ENCODE results near the gene PDZRN4.
A peak's percentile ranks its signal among the peaks of the same experiment; 100 is the strongest.
"Not testable (repeated sequence)": the region's sequence is repeated elsewhere in the genome, so short reads cannot be mapped to it uniquely, and the experiment has no call there.

PDZRN4 gene

DNA sequence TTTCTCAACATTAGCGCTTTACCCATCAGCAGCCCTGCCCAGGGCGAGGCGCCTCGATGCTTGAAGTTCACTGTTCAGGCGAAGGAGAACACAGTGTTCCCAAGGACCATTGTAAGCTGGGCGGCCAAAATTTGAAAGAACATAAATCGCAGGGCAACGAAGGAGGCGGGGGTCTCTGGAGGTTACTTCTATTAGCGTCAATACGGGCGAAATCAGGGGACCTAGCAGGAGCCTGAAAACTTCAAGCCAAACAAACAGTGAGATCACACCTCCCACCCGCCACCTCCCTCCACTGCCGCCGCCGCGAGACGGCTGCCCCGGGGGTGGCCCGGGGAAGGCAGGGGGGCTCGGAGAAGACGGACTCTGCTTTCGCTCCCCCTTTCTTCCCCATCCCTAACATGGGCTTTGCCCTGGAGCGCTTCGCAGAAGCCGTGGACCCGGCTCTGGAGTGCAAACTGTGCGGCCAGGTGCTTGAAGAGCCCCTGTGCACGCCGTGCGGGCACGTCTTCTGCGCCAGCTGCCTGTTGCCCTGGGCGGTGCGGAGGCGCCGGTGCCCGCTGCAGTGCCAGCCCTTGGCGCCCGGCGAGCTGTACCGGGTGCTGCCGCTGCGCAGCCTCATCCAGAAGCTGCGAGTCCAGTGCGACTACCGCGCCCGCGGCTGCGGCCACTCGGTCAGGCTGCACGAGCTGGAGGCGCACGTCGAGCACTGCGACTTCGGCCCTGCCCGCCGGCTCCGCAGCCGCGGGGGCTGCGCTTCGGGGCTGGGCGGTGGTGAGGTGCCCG is at the start of gene PDZRN4:
TSS of gene PDZRN4 (plus strand) at position 263 of the 783 bp plus-strand sequence.
- DNase-seq (ENCODE audit: low spot score) (peak; percentile 64), FAIRE-seq (peak; percentile 5)

DNA sequence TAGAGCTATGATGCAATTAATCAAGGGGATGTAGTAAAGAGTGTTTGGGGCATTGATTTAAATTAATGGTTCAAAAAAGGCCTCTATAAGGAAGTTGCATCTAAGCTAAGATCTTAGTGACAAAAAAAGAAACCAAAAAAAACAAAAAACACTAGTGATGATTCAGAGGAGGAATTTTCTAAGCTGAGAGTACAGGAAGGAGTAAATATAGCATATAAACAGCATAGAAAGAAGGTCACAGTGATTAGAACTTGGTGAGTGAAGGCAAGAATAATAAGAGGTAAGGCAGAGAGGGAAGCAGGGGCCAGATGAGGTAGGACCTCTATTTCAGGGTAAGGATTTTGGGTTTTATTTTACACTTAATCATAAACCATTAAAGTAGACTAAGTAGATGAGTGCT is 48.0 kb upstream of the PDZRN4 start:
- DNase-seq (ENCODE audit: low spot score) (no peak), FAIRE-seq (no peak)

DNA sequence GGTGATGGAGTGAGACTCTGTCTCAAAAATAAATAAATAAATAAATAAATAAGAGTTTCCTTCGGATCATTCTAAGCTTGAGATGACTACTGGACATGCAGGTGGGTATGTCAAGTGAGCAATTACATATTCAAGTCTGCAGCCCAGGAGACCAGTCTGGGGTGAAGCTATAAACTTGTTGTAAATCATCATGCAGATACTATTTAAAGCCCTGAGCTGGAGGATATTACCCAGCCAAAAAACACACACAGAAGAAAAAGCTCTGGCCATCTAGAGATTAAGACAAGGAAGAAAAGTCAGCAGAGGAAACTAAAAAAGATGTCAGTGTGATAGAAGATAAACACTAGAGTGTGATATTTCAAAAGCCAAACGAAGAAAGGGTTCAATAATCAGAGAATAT is 47.0 kb upstream of the PDZRN4 start:
- DNase-seq (ENCODE audit: low spot score) (no peak), FAIRE-seq (no peak)

DNA sequence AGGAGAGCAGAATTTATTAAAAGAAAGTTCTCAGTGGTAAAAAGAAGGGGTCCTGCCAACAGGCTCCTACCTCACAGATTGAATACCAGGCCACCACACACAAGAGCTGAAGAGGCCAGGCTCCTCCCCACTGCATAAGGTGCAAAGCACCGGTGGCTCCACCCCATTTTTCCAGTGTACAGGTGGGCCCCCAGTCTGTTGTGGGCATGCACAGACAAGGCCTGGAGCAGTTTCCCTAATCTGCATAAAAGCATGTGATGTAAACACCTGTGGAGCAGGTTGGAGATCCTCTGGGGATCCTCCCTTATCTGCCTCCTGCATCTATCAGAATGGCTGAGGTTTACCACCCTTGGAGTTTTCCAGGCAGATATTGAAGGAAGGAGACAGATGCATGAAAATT is 45.7 kb upstream of the PDZRN4 start:
- no peak for FAIRE-seq

DNA sequence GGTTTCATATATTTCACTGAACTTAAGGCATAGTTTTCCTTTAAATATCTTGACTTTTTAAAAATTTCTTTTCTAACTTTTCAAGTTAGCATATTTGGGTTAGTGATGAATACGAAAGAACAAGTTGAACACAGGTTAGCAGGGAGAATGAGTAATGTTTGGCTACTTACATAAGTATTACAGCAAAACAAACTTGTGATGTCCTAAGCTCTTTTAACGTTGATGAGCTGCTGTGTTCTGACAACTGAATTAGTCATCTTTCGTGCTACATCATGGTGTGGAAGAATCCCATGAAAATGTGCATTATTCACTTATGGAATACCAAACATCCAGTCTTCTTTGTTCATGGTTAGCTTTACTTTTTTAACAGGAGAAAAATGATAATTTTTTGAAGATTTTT is 36.3 kb upstream of the PDZRN4 start:
- DNase-seq (ENCODE audit: low spot score) (no peak), FAIRE-seq (no peak)

More for the DNA sequence above, 45.7 kb upstream of the PDZRN4 start:
- DNase-seq (ENCODE audit: low spot score): no peak

DNA sequence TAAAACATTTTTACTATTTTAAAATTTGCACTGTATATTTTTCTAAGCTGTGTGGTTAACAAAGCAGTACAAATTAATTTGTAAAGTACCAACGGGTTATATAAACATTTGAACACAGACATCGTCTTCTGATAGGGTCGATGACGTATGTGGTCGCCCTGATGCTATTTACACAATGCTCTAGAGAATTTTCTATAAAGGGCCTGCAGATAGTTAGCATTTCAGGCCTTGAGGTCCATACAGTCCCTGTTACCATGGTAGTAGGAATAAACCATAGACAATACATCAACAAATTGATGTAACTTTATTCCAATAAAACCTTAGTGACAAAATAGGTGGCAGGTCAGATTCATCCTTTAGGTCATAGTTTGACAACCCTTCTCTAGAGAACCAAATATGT is 25.7 kb upstream of the PDZRN4 start:
- no peak for DNase-seq (ENCODE audit: low spot score)
- FAIRE-seq: no peak

DNA sequence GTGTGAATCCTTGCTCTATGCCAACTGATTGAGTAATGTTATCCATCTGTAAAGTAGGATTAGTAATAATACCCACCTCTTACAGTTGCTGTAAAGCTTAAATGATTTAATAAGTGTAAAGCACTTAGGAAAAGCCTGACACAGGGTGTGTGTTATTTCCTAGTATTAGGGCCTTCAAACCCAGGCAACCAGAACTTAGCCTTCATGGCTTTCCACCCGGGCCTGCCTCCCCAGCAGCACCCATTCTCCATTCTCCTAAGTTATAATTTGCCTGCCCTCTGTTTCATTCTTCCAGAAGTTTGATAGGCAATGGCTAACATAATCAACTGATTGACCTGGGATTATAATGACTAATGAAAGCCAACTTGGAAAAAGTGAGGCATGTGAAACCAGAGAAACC is 20.4 kb upstream of the PDZRN4 start:
- no peak for FAIRE-seq
- DNase-seq (ENCODE audit: low spot score): no peak

DNA sequence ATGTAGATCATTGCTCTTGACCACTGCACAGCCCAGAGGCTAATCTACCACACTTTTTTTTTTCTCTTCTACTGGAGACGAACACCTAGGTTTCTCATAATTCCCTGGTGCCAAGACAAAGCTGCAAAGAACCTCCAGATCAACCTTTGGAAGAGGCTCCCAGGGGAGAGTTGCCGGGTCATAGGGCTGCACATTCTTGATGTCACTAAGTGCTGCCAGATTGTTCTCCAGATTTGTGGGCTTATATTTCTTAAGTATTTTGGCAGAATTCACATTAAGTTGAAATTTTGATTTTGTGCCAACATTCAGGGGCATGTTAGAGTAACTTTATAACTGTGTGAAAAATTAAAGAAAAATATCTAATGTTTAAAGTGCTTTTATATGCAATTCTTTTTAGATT is 13.5 kb upstream of the PDZRN4 start:
- DNase-seq (ENCODE audit: low spot score): no peak
- FAIRE-seq: no peak

DNA sequence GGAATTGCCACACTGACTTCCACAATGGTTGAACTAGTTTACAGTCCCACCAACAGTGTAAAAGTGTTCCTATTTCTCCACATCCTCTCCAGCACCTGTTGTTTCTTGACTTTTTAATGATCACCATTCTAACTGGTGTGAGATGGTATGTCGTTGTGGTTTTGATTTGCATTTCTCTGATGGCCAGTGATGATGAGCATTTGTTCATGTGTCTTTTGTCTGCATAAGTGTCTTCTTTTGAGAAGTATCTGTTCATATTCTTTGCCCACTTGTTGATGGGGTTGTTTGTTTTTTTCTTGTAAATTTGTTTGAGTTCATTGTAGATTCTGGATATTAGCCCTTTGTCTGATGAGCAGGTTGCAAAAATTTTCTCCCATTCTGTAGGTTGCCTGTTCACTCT is 8.6 kb upstream of the PDZRN4 start:
- not testable (repeated sequence) for FAIRE-seq; DNase-seq (ENCODE audit: low spot score)

DNA sequence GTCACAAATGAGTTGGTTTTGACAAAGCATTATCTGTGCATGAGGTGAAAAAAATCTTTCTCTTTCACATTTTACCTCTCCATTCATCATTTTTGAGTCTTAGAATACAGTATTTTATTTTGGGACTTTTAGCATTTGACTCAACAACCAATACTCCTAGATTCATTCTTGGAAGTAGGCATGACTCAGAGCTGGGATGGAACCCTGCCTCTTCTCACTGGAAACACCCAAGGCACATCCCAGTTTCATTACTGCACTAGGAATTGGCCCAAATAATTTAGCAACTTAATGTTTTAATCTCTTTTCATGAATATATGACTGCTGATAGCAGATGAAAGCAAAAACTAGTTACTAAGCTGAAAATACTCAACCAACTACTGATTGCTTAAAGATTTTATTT is 3.3 kb upstream of the PDZRN4 start:
- no peak for DNase-seq (ENCODE audit: low spot score)
- no peak for FAIRE-seq

DNA sequence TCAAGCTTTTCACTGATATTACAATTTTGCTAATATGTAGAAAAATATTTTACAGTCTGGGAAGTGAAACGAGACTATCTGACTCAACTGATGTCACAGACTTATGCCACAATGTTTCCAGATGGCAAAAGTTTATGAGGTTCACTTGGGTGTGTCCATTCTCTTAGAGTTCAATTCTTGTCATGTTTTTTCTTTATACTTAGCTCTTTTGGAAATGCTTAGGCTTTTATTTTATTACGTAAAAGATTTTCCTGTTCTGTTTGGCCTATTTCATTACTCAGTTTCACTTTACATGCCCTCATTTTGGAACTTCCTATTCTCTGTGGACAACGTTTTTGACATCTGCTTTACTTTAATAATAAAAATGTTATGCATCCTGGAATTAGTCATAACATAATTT is 2.1 kb upstream of the PDZRN4 start:
- FAIRE-seq: no peak
- no peak for DNase-seq (ENCODE audit: low spot score)

DNA sequence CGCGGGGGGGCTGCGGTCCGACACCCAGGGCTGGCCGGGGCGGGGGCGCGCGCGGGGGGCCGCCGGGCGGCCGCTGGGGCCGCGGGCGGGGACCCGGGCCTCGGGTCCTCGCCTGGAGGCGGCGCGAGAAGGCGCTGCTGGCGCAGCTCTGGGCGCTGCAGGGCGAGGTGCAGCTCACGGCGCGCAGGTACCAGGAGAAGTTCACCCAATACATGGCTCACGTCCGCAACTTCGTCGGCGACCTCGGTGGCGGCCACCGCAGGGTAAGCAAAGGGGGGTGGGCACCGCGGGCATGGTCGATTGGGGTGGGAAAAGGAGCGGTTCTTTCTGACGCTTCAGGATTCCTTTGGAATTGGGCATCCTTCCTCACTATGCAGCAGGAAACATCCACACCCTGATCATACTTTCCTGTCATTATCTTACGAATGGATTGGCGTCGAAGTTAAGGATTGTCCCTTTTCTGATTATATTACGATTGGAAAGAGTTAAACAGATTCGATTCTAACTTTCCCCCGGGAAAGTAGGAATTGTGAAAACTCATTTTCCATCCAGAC is 798 bp downstream of the PDZRN4 start:
- FAIRE-seq (no peak), DNase-seq (ENCODE audit: low spot score) (peak; percentile 55)

DNA sequence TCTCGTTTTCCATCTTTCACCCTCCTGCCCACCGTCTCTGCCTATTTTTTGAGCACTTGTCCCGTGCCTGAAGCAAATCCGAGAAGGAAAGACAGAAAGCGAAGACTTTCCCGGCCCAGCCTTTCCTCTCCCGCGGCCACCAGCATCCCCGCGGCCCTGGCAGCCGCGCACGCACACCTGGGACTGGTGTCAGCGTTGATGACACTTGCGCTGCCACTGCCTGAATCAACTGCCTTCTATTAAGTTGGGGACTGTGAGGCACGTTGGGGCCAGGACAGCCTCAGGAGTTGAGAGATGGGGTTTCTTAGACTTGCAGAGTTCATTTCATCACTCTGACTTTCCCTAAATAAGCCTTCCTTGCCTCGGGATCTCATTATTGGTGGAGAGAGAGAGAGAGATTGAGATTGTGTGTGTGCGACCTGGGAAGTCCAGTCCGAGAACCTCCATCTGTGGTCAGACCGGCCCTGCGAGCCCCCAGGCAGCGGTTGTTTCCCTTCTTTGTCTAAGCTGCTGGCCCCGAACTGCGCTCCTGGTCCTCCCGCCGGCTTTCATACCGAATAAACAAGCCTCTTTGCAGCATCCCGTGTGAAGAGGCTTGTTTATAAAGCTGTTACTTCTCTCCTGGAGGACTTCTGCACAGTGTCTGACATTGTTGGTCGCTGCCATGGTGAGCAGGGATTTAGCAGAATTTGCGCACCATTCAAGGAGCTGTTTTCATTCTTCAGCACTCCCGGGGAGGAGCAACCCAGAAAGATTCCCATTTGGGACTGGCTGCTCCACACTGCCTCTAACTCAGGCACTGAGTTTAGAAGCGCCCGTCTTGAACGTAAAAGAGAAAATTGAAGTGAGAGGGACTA is 1.5 kb downstream of the PDZRN4 start:
- DNase-seq (ENCODE audit: low spot score) (no peak), FAIRE-seq (no peak)

DNA sequence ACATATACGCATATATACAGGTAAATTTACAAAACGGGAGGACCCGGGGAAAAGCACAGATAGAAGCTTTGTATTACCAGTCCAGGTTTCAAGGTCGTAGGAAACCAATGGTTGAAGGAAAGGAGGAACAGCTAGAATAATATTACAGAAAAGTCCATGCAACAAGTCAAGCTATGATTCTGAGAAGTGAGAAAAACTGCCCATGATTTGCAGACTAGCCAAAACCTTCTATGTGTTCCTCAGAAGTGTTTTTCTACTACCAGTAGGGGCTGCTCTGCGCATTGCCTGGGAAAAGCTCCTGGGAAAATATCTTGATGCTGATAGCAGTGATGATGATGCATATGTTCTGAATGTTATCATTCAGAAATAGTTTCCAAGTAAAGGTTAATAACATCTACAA is 2.2 kb downstream of the PDZRN4 start:
- FAIRE-seq: no peak
- peak; percentile 45 for DNase-seq (ENCODE audit: low spot score)

DNA sequence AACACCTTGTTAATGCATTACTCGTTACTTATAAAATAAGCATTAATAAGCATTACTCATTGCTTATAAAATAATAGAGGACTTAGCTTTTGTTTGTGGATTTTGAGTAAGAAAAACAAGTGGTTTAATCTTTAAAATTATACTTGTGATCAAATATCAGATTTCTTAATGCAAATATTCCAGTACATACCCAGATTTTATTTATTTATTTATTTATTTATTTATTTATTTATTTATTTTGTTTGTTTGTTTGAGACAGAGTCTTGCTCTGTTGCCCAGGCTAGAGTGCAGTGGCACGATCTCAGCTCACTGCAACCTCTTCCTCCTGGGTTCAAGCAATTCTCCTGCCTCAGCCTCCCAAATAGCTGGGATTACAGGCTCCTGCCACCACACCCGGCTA is 3.4 kb downstream of the PDZRN4 start:
- not testable (repeated sequence) for DNase-seq (ENCODE audit: low spot score); FAIRE-seq

DNA sequence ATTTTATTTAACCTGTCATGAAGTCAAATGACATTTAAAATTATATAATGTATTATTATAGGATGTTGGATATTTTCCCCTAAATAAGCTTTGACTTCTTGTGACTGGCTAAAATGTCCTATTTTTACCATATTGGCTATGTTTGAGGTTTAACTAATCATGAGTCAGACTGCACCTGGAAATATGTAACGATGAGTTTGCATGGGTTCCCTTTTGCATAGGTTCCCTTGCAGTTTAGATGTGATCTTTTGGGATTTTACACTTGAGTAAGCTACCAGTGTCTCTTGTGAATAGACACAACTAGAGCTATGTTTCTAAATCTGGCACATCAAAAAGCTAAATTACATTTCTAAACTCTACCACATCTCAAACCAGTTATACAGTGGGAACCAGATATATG is 5.2 kb downstream of the PDZRN4 start:
- FAIRE-seq (no peak), DNase-seq (ENCODE audit: low spot score) (no peak)

DNA sequence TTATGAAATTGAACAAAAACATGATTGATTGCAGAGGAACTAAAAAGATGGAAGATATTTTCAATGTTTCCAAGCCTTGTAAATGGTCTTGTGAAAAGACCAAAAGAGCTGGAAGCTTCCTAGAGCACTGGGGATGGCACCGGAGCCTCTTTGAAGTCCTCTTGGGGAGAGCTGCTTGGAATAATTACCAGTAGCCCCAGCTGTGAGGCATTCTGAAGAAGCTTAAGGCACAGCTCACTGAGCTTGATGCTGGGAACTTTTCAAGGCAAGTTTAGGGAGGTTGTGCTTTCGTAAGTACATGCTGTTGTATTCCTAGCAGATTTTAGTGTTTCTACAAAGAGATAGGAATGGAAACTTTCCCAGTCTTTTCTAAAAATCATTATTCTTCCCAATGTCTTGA is 13.9 kb downstream of the PDZRN4 start:
- FAIRE-seq (no peak), DNase-seq (ENCODE audit: low spot score) (no peak)

DNA sequence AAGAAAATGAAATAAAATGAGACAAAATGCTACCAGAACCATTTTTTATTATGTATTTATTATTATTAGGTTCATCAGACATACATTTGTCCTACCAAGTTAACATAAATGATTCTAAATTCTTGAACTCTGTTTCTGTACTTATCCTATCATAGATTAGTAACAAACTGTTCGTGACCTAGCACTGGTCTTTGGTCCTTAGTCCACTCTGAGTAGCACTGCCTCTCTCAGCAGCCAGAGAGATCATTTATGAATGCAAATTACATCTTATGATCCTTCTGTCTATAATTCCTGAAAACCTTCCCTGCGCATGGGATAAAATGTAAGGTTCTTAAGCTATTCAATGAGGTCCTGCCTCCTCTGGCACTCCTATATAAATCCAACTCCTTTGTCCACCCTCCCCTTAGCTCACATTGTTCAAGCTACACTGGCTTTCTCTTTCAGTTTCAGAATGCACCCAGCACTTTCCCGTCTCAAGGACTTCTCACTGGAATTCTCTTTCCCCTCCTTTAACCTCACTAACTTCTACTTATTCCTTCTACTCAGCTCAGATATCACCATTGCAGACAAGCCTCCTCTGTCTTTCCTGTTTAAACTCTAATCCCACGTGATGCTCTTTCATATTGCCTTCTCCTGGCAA is 17.1 kb downstream of the PDZRN4 start:
- FAIRE-seq (no peak), DNase-seq (ENCODE audit: low spot score) (peak; percentile 17)

DNA sequence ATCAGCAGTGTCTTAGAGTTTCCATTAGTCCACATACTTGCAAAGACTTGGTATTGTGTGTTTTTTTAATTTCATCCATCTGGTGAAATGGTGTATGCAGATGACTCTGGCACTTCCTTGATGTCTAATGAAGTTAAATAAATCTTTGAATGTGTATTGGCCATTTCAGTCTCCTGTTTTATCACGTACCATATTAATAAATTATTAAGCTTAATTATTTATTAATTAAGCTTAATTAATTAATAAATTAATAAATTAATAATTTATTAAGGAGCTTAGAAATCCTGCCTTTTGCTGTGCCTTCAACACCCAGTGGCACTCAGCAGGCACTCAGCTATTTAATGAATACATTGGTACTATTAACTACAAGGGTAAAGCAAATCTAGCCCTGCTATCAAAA is 18.2 kb downstream of the PDZRN4 start:
- no peak for DNase-seq (ENCODE audit: low spot score)
- FAIRE-seq: no peak

DNA sequence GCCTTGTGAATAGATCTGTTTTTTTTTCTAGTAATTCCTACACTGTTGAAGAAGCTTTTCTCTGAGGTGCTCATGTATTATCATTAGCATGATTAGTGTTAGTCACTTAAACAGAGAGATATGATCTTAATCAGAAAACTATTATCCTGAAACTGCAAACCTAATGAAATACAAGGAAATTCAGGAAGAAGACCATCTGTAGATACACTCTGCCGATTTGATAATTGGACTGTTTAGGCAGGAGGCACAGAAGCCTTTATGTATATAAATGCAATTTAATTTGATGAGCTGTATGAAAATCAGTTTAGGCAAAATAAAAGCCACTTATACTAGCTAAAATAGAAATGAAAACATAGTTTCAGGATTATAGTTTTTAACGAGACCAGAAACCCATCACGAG is 23.3 kb downstream of the PDZRN4 start:
- DNase-seq (ENCODE audit: low spot score) (no peak), FAIRE-seq (no peak)

DNA sequence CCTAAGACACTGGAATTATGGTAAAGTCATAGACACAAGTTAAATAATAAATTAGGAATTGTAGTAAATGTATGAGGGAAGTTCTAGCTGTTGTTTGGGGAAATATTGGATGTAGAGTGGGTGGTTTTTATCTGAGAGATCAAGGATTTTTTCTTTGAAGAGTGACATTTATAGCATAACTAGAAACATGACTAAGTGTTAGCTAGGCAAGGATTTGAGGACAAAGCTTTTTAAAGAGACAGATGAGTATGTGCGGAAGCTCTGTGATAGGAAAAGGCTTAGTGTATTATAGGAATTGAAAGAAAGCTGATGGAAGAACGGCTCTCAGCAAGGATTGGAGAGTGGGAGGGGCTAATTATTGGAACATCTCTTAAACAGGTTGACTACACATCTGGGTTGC is 24.5 kb downstream of the PDZRN4 start:
- no peak for FAIRE-seq
- no peak for DNase-seq (ENCODE audit: low spot score)

DNA sequence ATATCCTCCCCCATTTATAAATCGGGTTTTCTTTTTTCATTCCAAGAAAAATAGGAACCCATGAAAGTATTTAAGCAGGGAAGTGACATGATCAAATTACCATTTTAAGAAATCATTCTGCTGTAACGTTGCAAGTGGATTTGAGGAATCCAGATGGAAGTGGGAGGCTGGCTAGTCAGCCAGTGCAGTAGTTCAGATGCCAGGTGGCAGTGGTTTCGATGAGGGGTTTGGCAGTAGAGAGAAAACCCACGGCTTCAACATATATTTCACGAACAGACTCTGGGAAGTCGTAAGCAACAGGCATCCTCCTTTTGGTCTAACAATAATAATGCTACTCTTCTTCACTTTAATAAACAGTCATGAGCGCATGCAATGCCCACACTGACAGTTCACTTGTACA is 25.0 kb downstream of the PDZRN4 start:
- FAIRE-seq (no peak), DNase-seq (ENCODE audit: low spot score) (no peak)

All from urothelium cell line (cell line).